ENCODE results near the gene ZNF213. TPM values are rescaled to one million over a fixed set of nuclear protein-coding genes. Genes with fewer than 3 reads are reported as not detected.

Gene ZNF213
- total RNA-seq, 1 donor from 2014 or later = 7.6 TPM

DNA sequence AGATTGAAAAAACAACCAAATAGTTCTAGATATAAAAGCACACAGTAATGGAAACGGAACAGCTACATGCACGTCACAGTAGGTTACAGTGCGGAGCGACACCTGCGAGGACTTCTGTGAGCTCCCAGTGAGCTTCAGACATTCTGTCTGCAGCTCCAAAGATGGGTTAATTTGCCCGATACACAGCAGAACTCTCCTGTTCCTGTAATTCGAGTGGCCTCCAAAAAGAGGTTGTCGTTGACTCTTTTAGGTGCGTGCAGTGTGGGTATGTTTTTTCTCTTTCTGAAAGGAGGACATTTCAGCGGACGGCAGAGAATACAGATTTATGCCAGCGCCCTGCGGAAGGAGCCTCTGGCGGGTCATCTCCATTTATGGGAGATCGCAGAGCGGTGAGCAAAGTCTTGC is 56.1 kb downstream of the ZNF213 start:
- H3K27me3 ChIP-seq = peaks cover 30% of the 10 kb centered on the region
- intact Hi-C loops (cut with DNase I) = no loop called here
- no peak overlapping the region for H3K27ac ChIP-seq
- no peak overlapping the region for H3K4me3 ChIP-seq
- H3K9me3 ChIP-seq = no peaks in the 10 kb centered on the region
- H3K4me1 ChIP-seq = peaks cover 21% of the 10 kb centered on the region
- H3K36me3 ChIP-seq = no peaks in the 10 kb centered on the region
- DNase-seq (ENCODE audit: extremely low spot score in 2 of 2) = no peak
- no peak for TF ChIP-seq POLR2AphosphoS5 (IDR thresholded peaks at IDR 0.05; ENCODE audit: insufficient read depth in 1 of 2, low read depth in 1 of 2)

Small RNA genes lying within 50 kb of the gene (small RNA-seq; reads per million reads assigned to genes)
- not detected for gene RNU1-22P

Other genes with a start within 250 kb of the ZNF213 start
- gene FLYWCH1, start 223.1 kb upstream of the ZNF213 start, total RNA-seq = 32.9 TPM
- not detected for gene KREMEN2, start 170.8 kb upstream of the ZNF213 start, total RNA-seq
- 2.7 TPM for gene PAQR4, start 165.7 kb upstream of the ZNF213 start, total RNA-seq
- 6.9 TPM for gene PKMYT1, start 154.6 kb upstream of the ZNF213 start, total RNA-seq
- gene CLDN9, start 122.1 kb upstream of the ZNF213 start, total RNA-seq = not detected
- gene CLDN6, start 116.8 kb upstream of the ZNF213 start, total RNA-seq = not detected
- gene TNFRSF12A, start 114.7 kb upstream of the ZNF213 start, total RNA-seq = 12.3 TPM
- gene HCFC1R1, start 111.1 kb upstream of the ZNF213 start, total RNA-seq = 39.0 TPM
- 22.6 TPM for gene THOC6, start 111.0 kb upstream of the ZNF213 start, total RNA-seq
- gene BICDL2, start 98.1 kb upstream of the ZNF213 start, total RNA-seq = 52.5 TPM
- gene MMP25, start 88.5 kb upstream of the ZNF213 start, total RNA-seq = 0.25 TPM
- gene IL32, start 69.4 kb upstream of the ZNF213 start, total RNA-seq = 13.0 TPM
- gene ZSCAN10, start 35.7 kb upstream of the ZNF213 start, total RNA-seq = not detected
- 14.2 TPM for gene ZNF205, start 22.4 kb upstream of the ZNF213 start, total RNA-seq
- not detected for gene OR1F1, start 53.2 kb downstream of the ZNF213 start, total RNA-seq
- 5.2 TPM for gene ZNF200, start 100.1 kb downstream of the ZNF213 start, total RNA-seq
- 1.5 TPM for gene MEFV, start 121.6 kb downstream of the ZNF213 start, total RNA-seq
- 29.7 TPM for gene ZNF263, start 148.5 kb downstream of the ZNF213 start, total RNA-seq
- 2.2 TPM for gene TIGD7, start 170.4 kb downstream of the ZNF213 start, total RNA-seq
- 24.6 TPM for gene ZNF75A, start 170.5 kb downstream of the ZNF213 start, total RNA-seq
- 0.74 TPM for gene OR2C1, start 220.9 kb downstream of the ZNF213 start, total RNA-seq